ENCODE results near the gene GRB7.
"Not testable (repeated sequence)": the region's sequence is repeated elsewhere in the genome, so short reads cannot be mapped to it uniquely, and the experiment has no call there.

The GRB7 gene

GRCh38 chr17:39732586-39732985 is 5.2 kb upstream of the GRB7 start:
- no peak for DNase-seq (ENCODE audit: low read depth, low spot score)

- no peak for DNase-seq (ENCODE audit: low read depth, low spot score)
Observed at GRCh38 chr17:39735882-39736281, 1.9 kb upstream of the GRB7 start.

GRCh38 chr17:39736319-39737165 is 1.2 kb upstream of the GRB7 start:
- DNase-seq (ENCODE audit: low read depth, low spot score), result no peak

- DNase-seq (ENCODE audit: low read depth, low spot score), result no peak
Observed at GRCh38 chr17:39737206-39737759, 455 bp upstream of the GRB7 start.

GRCh38 chr17:39738568-39738901 is 797 bp downstream of the GRB7 start:
- DNase-seq (ENCODE audit: low read depth, low spot score), result no peak

- DNase-seq (ENCODE audit: low read depth, low spot score), result no peak
Observed at GRCh38 chr17:39738983-39739884, 1.5 kb downstream of the GRB7 start.

GRCh38 chr17:39739885-39740356 is 2.2 kb downstream of the GRB7 start:
- no peak for DNase-seq (ENCODE audit: low read depth, low spot score)

- no peak for DNase-seq (ENCODE audit: low read depth, low spot score)
Observed at GRCh38 chr17:39740357-39741111, 2.8 kb downstream of the GRB7 start.

- DNase-seq (ENCODE audit: low read depth, low spot score), result no peak
Observed at GRCh38 chr17:39742126-39742855, 4.6 kb downstream of the GRB7 start.

GRCh38 chr17:39742856-39743436 is 5.2 kb downstream of the GRB7 start:
- DNase-seq (ENCODE audit: low read depth, low spot score), result no peak

- no peak for DNase-seq (ENCODE audit: low read depth, low spot score)
Observed at GRCh38 chr17:39744075-39744835, 6.5 kb downstream of the GRB7 start.

GRCh38 chr17:39744836-39745215 is 7.1 kb downstream of the GRB7 start:
- DNase-seq (ENCODE audit: low read depth, low spot score), result no peak

GRCh38 chr17:39745335-39746144 is 7.8 kb downstream of the GRB7 start:
- no peak for DNase-seq (ENCODE audit: low read depth, low spot score)

- no peak for DNase-seq (ENCODE audit: low read depth, low spot score)
Observed at GRCh38 chr17:39746145-39746461, 8.4 kb downstream of the GRB7 start.

GRCh38 chr17:39747745-39748144 is 10.0 kb downstream of the GRB7 start:
- no peak for DNase-seq (ENCODE audit: low read depth, low spot score)

- not testable (repeated sequence) for DNase-seq (ENCODE audit: low read depth, low spot score)
Observed at GRCh38 chr17:39748444-39749034, 10.8 kb downstream of the GRB7 start.

GRCh38 chr17:39750131-39751015 is 12.6 kb downstream of the GRB7 start:
- DNase-seq (ENCODE audit: low read depth, low spot score), result no peak

Measured in brain pericyte (primary cell).